IMR-90 (cell line): ENCODE data around the gene LIN7C. TPM values are rescaled to one million over a fixed set of nuclear protein-coding genes. Genes with fewer than 3 reads are reported as not detected.

Source experiments
- ATAC-seq: fragments of 200-7000 bp; cut with Tn5 transposase; 2 replicates; pipeline ENCODE4 v1.9.1; 2020; ENCODE audit warnings: low read depth, mild to moderate bottlenecking, moderate library complexity
- BruUV-seq: library from RNA; stranded (reverse); fragments of 400-500 nt; replicated peaks from 2 replicates; lab custom pipeline; 2021; lab: Mats Ljungman, UMichigan
- CTCF ChIA-PET: fragments of 300-600 bp; formaldehyde crosslinking; extraction: SDS; loops from one replicate; lab custom pipeline; 2021; ENCODE audit warnings: antibody characterized with exemption; lab: Yijun Ruan, JAX
- POLR2A ChIA-PET: fragments of 300-600 bp; sonication (Branson Sonifier 250); formaldehyde crosslinking; loops from one replicate; lab custom pipeline; 2022; ENCODE audit warnings: antibody characterized with exemption; ENCODE audit not compliant: unreplicated experiment; lab: Charles Lee
- DNase-seq: peaks from one replicate; pipeline ENCODE4 v3.0.0; 2013
- H2AFZ ChIP-seq: replicated peaks from 2 replicates; pipeline ENCODE3; 2013; ENCODE audit warnings: low read length, mild to moderate bottlenecking; ENCODE audit not compliant: poor library complexity
- H2AK5ac ChIP-seq: 2 replicates; pipeline ENCODE4 v1.6.1; 2013; ENCODE audit warnings: low read depth, low read length, inconsistent platforms
- H2AK9ac ChIP-seq: replicated peaks from 2 replicates; pipeline ENCODE3; 2013; ENCODE audit warnings: mild to moderate bottlenecking, low read depth, low read length, moderate library complexity; ENCODE audit not compliant: poor library complexity
- H2BK120ac ChIP-seq: 2 replicates; pipeline ENCODE4 v1.6.1; 2013; ENCODE audit warnings: low read depth, low read length, inconsistent platforms
- H2BK15ac ChIP-seq: 3 replicates; pipeline ENCODE4 v1.6.1; 2013; ENCODE audit warnings: low read depth, low read length, inconsistent platforms
- H2BK20ac ChIP-seq: 2 replicates; pipeline ENCODE4 v1.6.1; 2013; ENCODE audit warnings: low read depth, mild to moderate bottlenecking, inconsistent platforms, low read length, moderate library complexity
- H2BK5ac ChIP-seq: 2 replicates; pipeline ENCODE4 v1.6.1; 2013; ENCODE audit warnings: mild to moderate bottlenecking, low read depth, low read length, inconsistent platforms; ENCODE audit not compliant: poor library complexity, severe bottlenecking
- H3K14ac ChIP-seq: replicated peaks from 2 replicates; pipeline ENCODE4 v1.6.1; 2013; ENCODE audit warnings: low read depth, low read length, inconsistent platforms
- H3K18ac ChIP-seq: 2 replicates; pipeline ENCODE4 v1.6.1; 2013; ENCODE audit warnings: low read depth, low read length, control low read depth
- H3K23ac ChIP-seq: 2 replicates; pipeline ENCODE4 v1.6.1; 2013; ENCODE audit warnings: low read depth, low read length, inconsistent platforms
- H3K27ac ChIP-seq: 2 replicates; pipeline ENCODE4 v1.5.1; 2013; ENCODE audit warnings: mild to moderate bottlenecking, control low read depth, low read length; ENCODE audit not compliant: insufficient read depth
- H3K27me3 ChIP-seq: 2 replicates; pipeline ENCODE4 v1.6.1; 2013; ENCODE audit warnings: low read length; ENCODE audit not compliant: control insufficient read depth, insufficient read depth
- H3K36me3 ChIP-seq: 2 replicates; pipeline ENCODE4 v1.6.1; 2013; ENCODE audit warnings: low read length, mixed read lengths; ENCODE audit not compliant: control insufficient read depth, insufficient read depth
- H3K4ac ChIP-seq: 2 replicates; pipeline ENCODE4 v1.6.1; 2013; ENCODE audit warnings: low read depth, low read length, inconsistent platforms
- H3K4me1 ChIP-seq: 2 replicates; pipeline ENCODE4 v1.6.1; 2013; ENCODE audit warnings: low read length, mixed read lengths; ENCODE audit not compliant: control insufficient read depth, insufficient read depth
- H3K4me2 ChIP-seq: 2 replicates; pipeline ENCODE4 v1.6.1; 2013; ENCODE audit warnings: low read depth, mild to moderate bottlenecking, control low read depth, low read length, moderate library complexity
- H3K4me3 ChIP-seq: 2 replicates; pipeline ENCODE4 v1.5.1; 2013; ENCODE audit warnings: low read depth, mild to moderate bottlenecking, control low read depth, low read length, moderate library complexity; ENCODE audit not compliant: insufficient read depth
- H3K56ac ChIP-seq: 2 replicates; pipeline ENCODE4 v1.6.1; 2013; ENCODE audit warnings: low read length, inconsistent platforms; ENCODE audit not compliant: insufficient read depth; ENCODE audit errors: extremely low read depth
- H3K79me1 ChIP-seq, 2 experiments: 2 replicates each; pipeline ENCODE4 v1.6.1; 2013; ENCODE audit warnings: low read length in 2 of 2, inconsistent platforms in 1 of 2, low read depth in 1 of 2
- H3K9ac ChIP-seq: 2 replicates; pipeline ENCODE4 v1.6.1; 2013; ENCODE audit warnings: low read depth, low read length, control low read depth
- H3K9me1 ChIP-seq: 2 replicates; pipeline ENCODE4 v1.6.1; 2013; ENCODE audit warnings: low read length, inconsistent platforms; ENCODE audit not compliant: insufficient read depth
- H3K9me3 ChIP-seq: 2 replicates; pipeline ENCODE4 v1.6.1; 2013; ENCODE audit warnings: low read length; ENCODE audit not compliant: control insufficient read depth, insufficient read depth
- H4K20me1 ChIP-seq: 2 replicates; pipeline ENCODE4 v1.6.1; 2013; ENCODE audit warnings: low read length, inconsistent platforms; ENCODE audit not compliant: insufficient read depth
- H4K5ac ChIP-seq: 2 replicates; pipeline ENCODE4 v1.6.1; 2013; ENCODE audit warnings: mild to moderate bottlenecking, low read depth, low read length, control low read depth
- H4K8ac ChIP-seq, 2 experiments: 2 replicates each; pipeline ENCODE4 v1.6.1; 2013; ENCODE audit warnings: low read depth in 2 of 2, low read length in 2 of 2, control low read depth in 1 of 2, inconsistent platforms in 1 of 2
- H4K91ac ChIP-seq: 2 replicates; pipeline ENCODE4 v1.6.1; 2013; ENCODE audit warnings: low read depth, low read length, inconsistent platforms; ENCODE audit not compliant: insufficient read depth
- BHLHE40 ChIP-seq: fragments of 150-350 bp; IDR thresholded peaks from 2 replicates; pipeline ENCODE4 v1.6.1; 2016; ENCODE audit warnings: mild to moderate bottlenecking, low read depth, low read length
- CEBPB ChIP-seq: IDR thresholded peaks from 2 replicates; pipeline ENCODE4 v1.6.1; 2012; ENCODE audit warnings: low read depth, low read length, improper control_type of control experiment
- CHD1 ChIP-seq: IDR thresholded peaks from 2 replicates; pipeline ENCODE4 v1.6.1; 2012; ENCODE audit warnings: low read depth, low read length, improper control_type of control experiment
- MAFK ChIP-seq: IDR thresholded peaks from 2 replicates; pipeline ENCODE4 v1.6.1; 2012; ENCODE audit warnings: low read depth, low read length, improper control_type of control experiment
- MAZ ChIP-seq: IDR thresholded peaks from 2 replicates; pipeline ENCODE4 v1.6.1; 2012; ENCODE audit warnings: low read depth, mild to moderate bottlenecking, low read length, improper control_type of control experiment, moderate library complexity, borderline replicate concordance
- MXI1 ChIP-seq: IDR thresholded peaks from 2 replicates; pipeline ENCODE4 v1.6.1; 2012; ENCODE audit warnings: low read depth, mild to moderate bottlenecking, low read length, moderate library complexity, borderline replicate concordance
- NFE2L2 ChIP-seq: fragments of 150-350 bp; IDR thresholded peaks from 2 replicates; pipeline ENCODE4 v1.6.1; 2016; ENCODE audit warnings: low read depth, mild to moderate bottlenecking, low read length
- POLR2A ChIP-seq: IDR thresholded peaks from 2 replicates; pipeline ENCODE4 v1.6.1; 2012; ENCODE audit warnings: mild to moderate bottlenecking, low read depth, low read length
- RAD21 ChIP-seq: IDR thresholded peaks from 2 replicates; pipeline ENCODE4 v1.6.1; 2012; ENCODE audit warnings: low read length, improper control_type of control experiment
- RFX5 ChIP-seq: IDR thresholded peaks from 2 replicates; pipeline ENCODE4 v1.8.0; 2012; ENCODE audit warnings: low read depth, mild to moderate bottlenecking, low read length, moderate library complexity
- SMC3 ChIP-seq: fragments of 150-350 bp; IDR thresholded peaks from 2 replicates; pipeline ENCODE4 v1.6.1; 2016; ENCODE audit warnings: low read depth, mild to moderate bottlenecking, antibody characterized with exemption, low read length, moderate library complexity
- WGBS, 2 experiments: methylation state at CpG; one replicate each; pipeline versions ENCODE4 v1.1.5 to v1.1.7; 2013; ENCODE audit warnings: missing lambda C conversion rate in 2 of 2; ENCODE audit not compliant: insufficient read length in 1 of 2; ENCODE audit errors: extremely low coverage in 2 of 2; 5-methylcytosine and 5-hydroxymethylcytosine counted together
- dilution Hi-C: fragments of 300-500 bp; cut with HindIII; formaldehyde crosslinking; loops from one replicate; pipeline ENCODE4 v1.14.3; 2018; ENCODE audit warnings: low sequenced_read_pairs; ENCODE audit not compliant: unreplicated experiment
- in situ Hi-C: fragments of 300-500 bp; cut with MboI; formaldehyde crosslinking; loops from 3 replicates; pipeline ENCODE4 v1.14.3; 2019; ENCODE audit warnings: low sequenced_read_pairs, inconsistent platforms, mixed read lengths
- intact Hi-C: fragments of 100-400 bp; cut with micrococcal nuclease; formaldehyde crosslinking; loops from 2 replicates; pipeline ENCODE4 v1.10.0; 2022
- polyA plus RNA-seq, 3 experiments: library from polyadenylated mRNA; depleted of rRNA; stranded (reverse); fragments of >200 nt; gene quantifications; 2 replicates each; pipeline ENCODE4 v1.2.3, GENCODE V29; 2012; ENCODE audit warnings: low replicate concordance in 1 of 3
- total RNA-seq: library from RNA; depleted of rRNA; stranded (reverse); fragments of >200 nt; gene quantifications from 2 replicates; pipeline ENCODE4 v1.2.3, GENCODE V29; 2012
- TF ChIP-seq, protein P1 (sequence below): fragments of 150-350 bp; IDR thresholded peaks from 2 replicates; pipeline ENCODE4 v1.6.1; 2016; ENCODE audit warnings: low read depth, mild to moderate bottlenecking, low read length, moderate library complexity, borderline replicate concordance
- TF ChIP-seq, protein P2 (sequence below): conservative IDR thresholded peaks from 2 replicates; pipeline ENCODE4 v1.5.1; 2012; ENCODE audit warnings: mild to moderate bottlenecking, low read depth, low read length, improper control_type of control experiment
- TF ChIP-seq, protein P3 (sequence below): fragments of 150-350 bp; IDR thresholded peaks from 2 replicates; pipeline ENCODE4 v1.6.1; 2017; ENCODE audit warnings: mild to moderate bottlenecking, antibody characterized with exemption, low read length, low read depth

The LIN7C gene
- total and polyA plus RNA-seq, 2 of the 4 experiments (the other 2 are of a cell fraction), result 12.2 to 25.5 TPM

DNA sequence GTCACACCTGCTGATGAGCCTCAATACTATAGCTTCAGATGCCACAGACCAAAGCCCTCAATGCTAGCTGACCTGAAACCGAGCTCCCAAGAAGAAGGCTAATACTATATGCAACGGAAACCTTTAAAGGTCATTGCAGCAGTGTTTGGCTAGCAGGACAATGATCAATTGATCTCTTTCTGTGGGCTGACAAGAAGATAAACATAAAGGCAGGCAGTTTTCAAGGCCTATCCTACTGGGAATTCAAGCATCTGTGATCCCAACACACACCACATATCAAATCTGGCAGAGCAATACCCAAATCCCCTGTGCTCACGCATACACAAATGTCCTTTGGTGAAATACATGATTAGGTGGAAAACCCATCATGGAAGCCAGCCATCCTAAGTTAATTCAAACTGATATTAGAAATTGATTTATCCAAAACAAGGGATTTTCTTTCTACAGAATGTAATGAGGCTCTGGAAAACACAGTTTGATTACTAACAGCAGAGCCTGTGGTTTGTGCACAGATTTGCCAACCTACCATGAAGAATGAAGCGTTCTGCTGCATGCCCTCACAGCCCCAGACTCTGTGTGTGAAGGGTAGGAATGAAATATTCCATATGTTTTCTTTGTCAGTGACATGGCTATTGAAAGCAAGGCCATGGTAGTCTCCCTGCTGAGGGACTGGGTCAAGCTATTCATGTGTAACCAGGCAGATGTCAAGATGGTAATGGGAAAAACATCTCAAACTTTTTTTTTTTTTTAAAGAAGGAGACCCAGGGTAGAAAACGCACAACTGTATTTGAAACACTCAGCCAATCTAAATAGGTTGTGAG, 46.2 kb downstream of the LIN7C start:
- H3K9me1 ChIP-seq, result no peaks in the 10 kb centered on the region; the same call in 1 of the 2 replicates
- no peak overlapping the region for H3K4me2 ChIP-seq
- H3K36me3 ChIP-seq, result no peaks in the 10 kb centered on the region
- no peaks in the 10 kb centered on the region for H3K27me3 ChIP-seq
- no peak overlapping the region for H2AK9ac ChIP-seq
- H4K20me1 ChIP-seq, result no peaks in the 10 kb centered on the region
- dilution Hi-C loops (no loop called here), in situ Hi-C loops (no loop called here), intact Hi-C loops (no loop called here)
- H3K4me1 ChIP-seq, result peaks cover 6% of the 10 kb centered on the region; the same call in 1 of the 2 replicates
- H2AK5ac ChIP-seq, result no peak overlapping the region
- H4K5ac ChIP-seq, result no peak overlapping the region
- no peak overlapping the region for H2BK120ac ChIP-seq
- no peak overlapping the region for H3K56ac ChIP-seq
- DNase-seq (no peak), ATAC-seq (peak; percentile 31)
- peaks cover 0 to 13% of the 10 kb centered on the region in 2 experiments; a peak in 2 of 4 replicates for H3K79me1 ChIP-seq
- no peak overlapping the region for H2BK5ac ChIP-seq
- WGBS, 2 experiments, result no CpG with 5 or more reads among the region's 5 CpGs
- H3K27ac ChIP-seq, result no peak overlapping the region
- no peak overlapping the region for H2BK20ac ChIP-seq
- no peak overlapping the region for H4K91ac ChIP-seq
- H3K9ac ChIP-seq, result no peak overlapping the region
- no peak overlapping the region for H3K4me3 ChIP-seq
- no peak for TF ChIP-seq CHD1
- TF ChIP-seq MXI1, result no peak
- TF ChIP-seq SMC3, result no peak
- no peak for TF ChIP-seq RAD21
- TF ChIP-seq MAFK, result no peak
- TF ChIP-seq, protein P1, sequence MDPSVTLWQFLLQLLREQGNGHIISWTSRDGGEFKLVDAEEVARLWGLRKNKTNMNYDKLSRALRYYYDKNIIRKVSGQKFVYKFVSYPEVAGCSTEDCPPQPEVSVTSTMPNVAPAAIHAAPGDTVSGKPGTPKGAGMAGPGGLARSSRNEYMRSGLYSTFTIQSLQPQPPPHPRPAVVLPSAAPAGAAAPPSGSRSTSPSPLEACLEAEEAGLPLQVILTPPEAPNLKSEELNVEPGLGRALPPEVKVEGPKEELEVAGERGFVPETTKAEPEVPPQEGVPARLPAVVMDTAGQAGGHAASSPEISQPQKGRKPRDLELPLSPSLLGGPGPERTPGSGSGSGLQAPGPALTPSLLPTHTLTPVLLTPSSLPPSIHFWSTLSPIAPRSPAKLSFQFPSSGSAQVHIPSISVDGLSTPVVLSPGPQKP, result no peak
- no peak for TF ChIP-seq BHLHE40
- TF ChIP-seq MAZ, result no peak
- no peak for TF ChIP-seq RFX5
- TF ChIP-seq, protein P2, sequence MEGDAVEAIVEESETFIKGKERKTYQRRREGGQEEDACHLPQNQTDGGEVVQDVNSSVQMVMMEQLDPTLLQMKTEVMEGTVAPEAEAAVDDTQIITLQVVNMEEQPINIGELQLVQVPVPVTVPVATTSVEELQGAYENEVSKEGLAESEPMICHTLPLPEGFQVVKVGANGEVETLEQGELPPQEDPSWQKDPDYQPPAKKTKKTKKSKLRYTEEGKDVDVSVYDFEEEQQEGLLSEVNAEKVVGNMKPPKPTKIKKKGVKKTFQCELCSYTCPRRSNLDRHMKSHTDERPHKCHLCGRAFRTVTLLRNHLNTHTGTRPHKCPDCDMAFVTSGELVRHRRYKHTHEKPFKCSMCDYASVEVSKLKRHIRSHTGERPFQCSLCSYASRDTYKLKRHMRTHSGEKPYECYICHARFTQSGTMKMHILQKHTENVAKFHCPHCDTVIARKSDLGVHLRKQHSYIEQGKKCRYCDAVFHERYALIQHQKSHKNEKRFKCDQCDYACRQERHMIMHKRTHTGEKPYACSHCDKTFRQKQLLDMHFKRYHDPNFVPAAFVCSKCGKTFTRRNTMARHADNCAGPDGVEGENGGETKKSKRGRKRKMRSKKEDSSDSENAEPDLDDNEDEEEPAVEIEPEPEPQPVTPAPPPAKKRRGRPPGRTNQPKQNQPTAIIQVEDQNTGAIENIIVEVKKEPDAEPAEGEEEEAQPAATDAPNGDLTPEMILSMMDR, result no peak
- no peak for TF ChIP-seq POLR2A
- TF ChIP-seq, protein P3, sequence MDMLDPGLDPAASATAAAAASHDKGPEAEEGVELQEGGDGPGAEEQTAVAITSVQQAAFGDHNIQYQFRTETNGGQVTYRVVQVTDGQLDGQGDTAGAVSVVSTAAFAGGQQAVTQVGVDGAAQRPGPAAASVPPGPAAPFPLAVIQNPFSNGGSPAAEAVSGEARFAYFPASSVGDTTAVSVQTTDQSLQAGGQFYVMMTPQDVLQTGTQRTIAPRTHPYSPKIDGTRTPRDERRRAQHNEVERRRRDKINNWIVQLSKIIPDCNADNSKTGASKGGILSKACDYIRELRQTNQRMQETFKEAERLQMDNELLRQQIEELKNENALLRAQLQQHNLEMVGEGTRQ, result no peak
- TF ChIP-seq NFE2L2, result no peak
- TF ChIP-seq CEBPB, result no peak
- no peak overlapping the region for H3K18ac ChIP-seq
- H2AFZ ChIP-seq, result no peak overlapping the region
- BruUV-seq, result no TSS peak
- ChIA-PET CTCF (interaction anchor here (1.3 kb wide), 1 partner anchor 26 kb away, joined by 11 read pairs; no protein-coding TSS in a partner anchor), POLR2A (no interaction called here)
- H2BK15ac ChIP-seq, result no peak overlapping the region
- H3K14ac ChIP-seq, result peak overlapping the region; percentile 55; the same call in 1 of the 2 replicates
- H4K8ac ChIP-seq, result no peak overlapping the region
- H3K9me3 ChIP-seq, result no peaks in the 10 kb centered on the region
- H3K4ac ChIP-seq, result no peak overlapping the region
- H3K23ac ChIP-seq, result no peak overlapping the region
